Natural killer cell (primary cell): ENCODE results near the gene SEPTIN11. TPM values are rescaled to one million over a fixed set of nuclear protein-coding genes. Genes with fewer than 3 reads are reported as not detected.

ENCODE experiments used
- ATAC-seq, 3 donors: fragments of 150-1000 bp in 2 of 3; fragments of 200-7000 bp in 1 of 3; cut with Tn5 transposase; 1 replicate in 1 of 3; 2 replicates in 2 of 3; pipeline ENCODE4 v1.10.0; 2021; ENCODE audit warnings: mild to moderate bottlenecking in 2 of 3, moderate library complexity in 2 of 3
- DNase-seq, 2 donors: peaks; one replicate each; pipeline versions ENCODE4 v3.0.0 to v3.0.0-alpha.2; 2013 to 2021; ENCODE audit warnings: mixed read lengths in 1 of 2
- H3K27ac ChIP-seq: one replicate; pipeline ENCODE4 v1.5.1; 2013; ENCODE audit warnings: mild to moderate bottlenecking, low read length
- H3K27me3 ChIP-seq: one replicate; pipeline ENCODE4 v1.6.1; 2013; ENCODE audit warnings: low read length; ENCODE audit not compliant: control insufficient read depth, insufficient read depth
- H3K36me3 ChIP-seq: one replicate; pipeline ENCODE4 v1.6.1; 2013; ENCODE audit warnings: low read length; ENCODE audit not compliant: control insufficient read depth, insufficient read depth
- H3K4me1 ChIP-seq: one replicate; pipeline ENCODE4 v1.6.1; 2013; ENCODE audit warnings: low read length; ENCODE audit not compliant: control insufficient read depth, insufficient read depth
- H3K4me3 ChIP-seq: one replicate; pipeline ENCODE4 v1.5.1; 2013; ENCODE audit warnings: low read length
- H3K9me3 ChIP-seq: one replicate; pipeline ENCODE4 v1.6.1; 2013; ENCODE audit warnings: low read length; ENCODE audit not compliant: control insufficient read depth, insufficient read depth
- H3K27ac Mint-ChIP-seq, 2 donors: one replicate each; pipeline ENCODE4 v1.8.0; 2022; ENCODE audit warnings: mild to moderate bottlenecking in 2 of 2, mixed read lengths in 2 of 2, moderate library complexity in 1 of 2
- H3K27me3 Mint-ChIP-seq, 2 donors: one replicate each; pipeline ENCODE4 v1.8.0; 2022; ENCODE audit warnings: low read depth in 2 of 2, mixed read lengths in 2 of 2
- H3K36me3 Mint-ChIP-seq: one replicate; pipeline ENCODE4 v1.8.0; 2022; ENCODE audit warnings: mixed read lengths
- H3K4me1 Mint-ChIP-seq, 2 donors: one replicate each; pipeline ENCODE4 v1.8.0; 2022; ENCODE audit warnings: mixed read lengths in 2 of 2
- H3K4me3 Mint-ChIP-seq: one replicate; pipeline ENCODE4 v1.8.0; 2022; ENCODE audit warnings: mild to moderate bottlenecking, moderate library complexity, mixed read lengths
- H3K9me3 Mint-ChIP-seq, 2 donors: one replicate each; pipeline ENCODE4 v1.8.0; 2022; ENCODE audit warnings: mixed read lengths in 2 of 2
- WGBS: methylation state at CpG from one replicate; pipeline ENCODE4 v1.1.7; 2013; ENCODE audit warnings: missing lambda C conversion rate; ENCODE audit not compliant: insufficient coverage; 5-methylcytosine and 5-hydroxymethylcytosine counted together
- intact Hi-C: fragments of 100-400 bp; cut with micrococcal nuclease; formaldehyde crosslinking; loops from one replicate; pipeline ENCODE4 v1.14.2; 2022
- total RNA-seq, 4 donors: library from RNA; stranded (reverse); fragments of 120-200 nt in 1 of 4; gene quantifications; one replicate each; pipeline versions ENCODE4 v1.2.3 to v1.2.4, GENCODE V29; 2013 to 2022
- TF ChIP-seq, protein P1 (sequence below): fragments of 200-600 bp; IDR thresholded peaks from one replicate; pipeline ENCODE4 v1.8.0; 2022; ENCODE audit warnings: antibody characterized with exemption

Gene SEPTIN11
- total RNA-seq, 3 donors from 2014 or later (not counting 1 experiment from before 2014, with no cell fraction given): 38.6 to 52.8 (median 46.2) TPM

DNA sequence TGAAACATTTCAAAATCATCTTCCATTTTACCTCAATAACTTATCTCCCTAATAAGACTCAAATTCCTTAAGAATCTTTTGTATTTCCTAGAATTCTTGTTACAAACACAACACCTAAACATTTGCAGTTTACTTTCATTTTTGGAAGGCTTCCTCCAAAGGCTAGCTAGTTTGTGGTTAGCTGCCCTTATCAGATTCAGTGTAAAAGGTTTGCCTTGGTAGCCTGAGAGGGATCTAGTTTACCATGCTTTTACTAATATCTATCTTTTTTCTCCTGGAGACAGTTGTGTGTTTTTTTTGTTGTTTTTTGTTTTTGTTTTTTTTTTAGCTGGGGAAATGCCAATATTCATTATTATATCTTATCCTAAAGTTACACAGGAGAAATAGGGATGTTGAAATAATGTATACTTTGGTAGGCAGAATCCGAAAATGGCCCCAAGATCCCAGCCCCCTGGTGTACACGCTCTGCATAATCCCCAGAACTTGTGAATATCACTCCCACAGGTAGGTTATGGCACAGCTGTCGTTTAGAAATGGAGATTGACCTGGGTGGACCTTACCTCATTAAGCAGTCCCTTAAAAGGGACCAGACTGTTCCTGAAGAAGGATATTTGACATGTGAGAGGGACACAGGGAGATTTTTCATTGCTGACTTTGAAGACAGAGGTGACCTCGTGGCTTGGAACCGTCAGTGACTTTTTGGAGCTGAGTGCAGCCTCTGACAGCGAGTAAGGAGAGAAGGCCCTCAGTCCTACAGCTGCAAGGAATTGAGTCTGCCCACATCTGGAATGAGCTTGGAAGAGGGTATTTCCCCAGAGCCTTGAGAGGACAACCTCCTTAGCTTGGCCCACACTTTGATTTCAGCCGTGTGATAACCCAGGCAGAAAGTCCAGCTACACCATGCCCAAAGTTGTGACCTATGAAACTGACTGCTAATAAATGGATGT lies 33.4 kb downstream of the SEPTIN11 start:
- Mint-ChIP-seq H3K27ac (peak overlapping the region; percentile 50 to 58), H3K4me3 (peak overlapping the region; percentile 61)

DNA sequence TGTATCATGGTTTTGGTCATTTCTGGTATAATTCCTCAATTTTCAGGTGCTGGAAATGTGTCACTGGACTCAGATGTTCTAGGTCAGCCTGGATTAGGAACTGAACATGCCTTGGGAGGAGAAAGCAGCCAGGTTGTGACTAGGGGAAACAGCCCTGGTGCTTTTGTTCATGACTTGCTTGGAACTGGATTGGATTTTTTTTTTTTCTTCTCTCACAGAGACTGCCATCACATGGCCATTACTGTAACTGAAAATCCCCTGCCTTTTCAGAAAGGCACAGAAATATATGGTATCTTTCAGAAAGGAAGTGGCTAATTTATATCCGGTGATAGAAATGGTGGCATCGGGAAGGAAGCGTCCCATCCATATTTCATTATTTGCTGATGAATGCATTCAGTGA lies 34.6 kb downstream of the SEPTIN11 start:
- Histone ChIP-seq H3K36me3 (no peaks in the 10 kb centered on the region), H3K27me3 (no peaks in the 10 kb centered on the region), H3K27ac (no peak overlapping the region), H3K4me3 (no peak overlapping the region), H3K4me1 (peaks cover 30% of the 10 kb centered on the region), H3K9me3 (no peaks in the 10 kb centered on the region)
- peak; percentile 72 to 81 (median 78) for ATAC-seq
- Mint-ChIP-seq H3K4me1 (peaks cover 54 to 63% of the 10 kb centered on the region in 2 donors), H3K27me3 (no peaks in the 10 kb centered on the region), H3K9me3 (no peaks in the 10 kb centered on the region), H3K36me3 (no peaks in the 10 kb centered on the region), H3K27ac (peak overlapping the region; percentile 10 to 49), H3K4me3 (peak overlapping the region; percentile 57)
- DNase-seq: peak in 1 of 2 donors; percentile 69
- 8% methylated on average over 3 of the region's 3 CpGs for WGBS
- TF ChIP-seq, protein P1, sequence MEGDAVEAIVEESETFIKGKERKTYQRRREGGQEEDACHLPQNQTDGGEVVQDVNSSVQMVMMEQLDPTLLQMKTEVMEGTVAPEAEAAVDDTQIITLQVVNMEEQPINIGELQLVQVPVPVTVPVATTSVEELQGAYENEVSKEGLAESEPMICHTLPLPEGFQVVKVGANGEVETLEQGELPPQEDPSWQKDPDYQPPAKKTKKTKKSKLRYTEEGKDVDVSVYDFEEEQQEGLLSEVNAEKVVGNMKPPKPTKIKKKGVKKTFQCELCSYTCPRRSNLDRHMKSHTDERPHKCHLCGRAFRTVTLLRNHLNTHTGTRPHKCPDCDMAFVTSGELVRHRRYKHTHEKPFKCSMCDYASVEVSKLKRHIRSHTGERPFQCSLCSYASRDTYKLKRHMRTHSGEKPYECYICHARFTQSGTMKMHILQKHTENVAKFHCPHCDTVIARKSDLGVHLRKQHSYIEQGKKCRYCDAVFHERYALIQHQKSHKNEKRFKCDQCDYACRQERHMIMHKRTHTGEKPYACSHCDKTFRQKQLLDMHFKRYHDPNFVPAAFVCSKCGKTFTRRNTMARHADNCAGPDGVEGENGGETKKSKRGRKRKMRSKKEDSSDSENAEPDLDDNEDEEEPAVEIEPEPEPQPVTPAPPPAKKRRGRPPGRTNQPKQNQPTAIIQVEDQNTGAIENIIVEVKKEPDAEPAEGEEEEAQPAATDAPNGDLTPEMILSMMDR: peak; percentile 29
- intact Hi-C loops: no loop called here

More for the DNA sequence above, 33.4 kb downstream of the SEPTIN11 start:
- intact Hi-C loops: no loop called here
- TF ChIP-seq, protein P1: no peak
- H3K27me3 Mint-ChIP-seq: no peaks in the 10 kb centered on the region
- H3K4me1 ChIP-seq: peaks cover 32% of the 10 kb centered on the region
- no peaks in the 10 kb centered on the region for H3K36me3 ChIP-seq
- WGBS: 85% methylated on average over 7 of the region's 7 CpGs
- ATAC-seq (peak in 1 of 3 donors; percentile 58), DNase-seq (peak in 1 of 2 donors; percentile 38)
- no peaks in the 10 kb centered on the region for H3K27me3 ChIP-seq
- no peaks in the 10 kb centered on the region for H3K9me3 Mint-ChIP-seq
- peak overlapping the region; percentile 14 for H3K27ac ChIP-seq
- peaks cover 60 to 64% of the 10 kb centered on the region in 2 donors for H3K4me1 Mint-ChIP-seq
- no peaks in the 10 kb centered on the region for H3K9me3 ChIP-seq
- H3K36me3 Mint-ChIP-seq: no peaks in the 10 kb centered on the region
- no peak overlapping the region for H3K4me3 ChIP-seq

DNA sequence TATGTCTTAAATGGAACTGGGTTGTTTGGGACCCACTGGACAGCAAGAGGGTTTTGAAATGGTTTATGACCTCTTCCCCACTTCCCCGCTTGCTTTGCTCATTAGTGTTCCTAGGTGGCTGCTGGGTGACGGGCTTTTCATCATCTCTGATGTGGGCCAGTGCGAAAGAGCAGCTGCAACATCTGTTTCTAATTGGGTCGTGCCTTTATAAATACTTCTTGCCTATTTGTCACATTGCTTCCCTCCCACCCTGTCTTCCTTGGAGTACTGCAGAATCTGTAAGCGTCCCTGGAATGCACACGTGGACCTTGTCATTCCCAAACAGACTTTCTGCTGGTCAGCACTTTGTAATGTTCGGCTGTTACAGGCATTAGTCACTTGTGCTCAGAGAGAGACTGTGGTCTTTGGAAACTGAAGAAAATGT lies 35.2 kb downstream of the SEPTIN11 start:
- H3K4me1 ChIP-seq: peaks cover 30% of the 10 kb centered on the region
- peak overlapping the region in 1 of 2 donors; percentile 10 for H3K27ac Mint-ChIP-seq
- TF ChIP-seq, protein P1: no peak
- H3K4me3 Mint-ChIP-seq: no peak overlapping the region
- no peaks in the 10 kb centered on the region for H3K27me3 ChIP-seq
- peaks cover 57 to 64% of the 10 kb centered on the region in 2 donors for H3K4me1 Mint-ChIP-seq
- ATAC-seq (no peak), DNase-seq (no peak)
- intact Hi-C loops: loop anchor here (5.0 kb wide), 1 partner anchor 173 kb away; the partner anchor contains the start of gene CCNG2
- H3K9me3 ChIP-seq: no peaks in the 10 kb centered on the region
- H3K36me3 ChIP-seq: no peaks in the 10 kb centered on the region
- H3K27ac ChIP-seq: no peak overlapping the region
- WGBS: 89% methylated on average over 7 of the region's 7 CpGs
- H3K36me3 Mint-ChIP-seq: no peaks in the 10 kb centered on the region
- no peak overlapping the region for H3K4me3 ChIP-seq
- no peaks in the 10 kb centered on the region for H3K27me3 Mint-ChIP-seq
- H3K9me3 Mint-ChIP-seq: no peaks in the 10 kb centered on the region
